ENCODE results near the gene ORMDL3.
A peak's percentile ranks its signal among the peaks of the same experiment; 100 is the strongest.
"Not testable (repeated sequence)": the region's sequence is repeated elsewhere in the genome, so short reads cannot be mapped to it uniquely, and the experiment has no call there.

The ORMDL3 gene

DNA sequence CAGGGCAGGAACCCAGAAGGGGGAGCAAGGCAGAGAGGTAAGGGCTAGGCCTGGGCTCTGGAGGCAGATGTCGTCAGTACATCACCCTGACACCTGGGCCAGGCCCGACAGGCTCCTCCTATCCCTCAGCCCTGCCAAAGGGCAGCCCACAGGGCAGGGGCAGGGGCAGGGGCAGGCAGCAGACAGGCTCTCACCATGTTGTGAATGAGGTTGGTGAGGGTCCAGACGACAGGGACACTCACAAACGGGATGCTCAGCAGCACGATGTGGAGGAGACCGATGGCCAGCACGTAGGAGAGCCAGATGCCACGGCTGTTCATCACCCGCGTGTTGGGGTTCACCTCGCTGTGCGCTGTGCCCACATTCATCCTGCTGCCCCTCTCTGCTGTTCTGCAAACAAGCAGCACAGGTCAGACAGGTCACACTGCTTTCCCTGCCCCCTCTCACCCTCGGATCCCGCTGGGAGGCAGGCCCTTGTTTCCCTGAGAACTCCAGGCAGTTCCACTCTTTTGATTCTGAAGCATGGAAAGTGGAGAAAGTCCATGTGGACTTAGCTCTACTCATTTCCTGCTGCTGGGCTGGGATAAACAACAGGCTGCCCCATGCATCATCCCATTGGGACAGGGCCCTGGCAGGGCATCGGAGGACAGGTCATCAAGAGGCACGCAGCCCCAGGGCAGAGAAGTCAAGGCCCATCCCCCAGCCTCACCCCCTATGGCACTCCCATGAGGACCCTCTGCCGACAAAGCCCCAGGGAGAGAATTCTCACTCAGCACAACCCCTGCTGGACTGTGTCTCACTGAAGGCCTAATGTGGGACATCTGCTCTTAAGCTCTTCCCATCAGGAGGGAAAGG lies 3.3 kb downstream of the ORMDL3 start:
- DNase-seq: no peak

DNA sequence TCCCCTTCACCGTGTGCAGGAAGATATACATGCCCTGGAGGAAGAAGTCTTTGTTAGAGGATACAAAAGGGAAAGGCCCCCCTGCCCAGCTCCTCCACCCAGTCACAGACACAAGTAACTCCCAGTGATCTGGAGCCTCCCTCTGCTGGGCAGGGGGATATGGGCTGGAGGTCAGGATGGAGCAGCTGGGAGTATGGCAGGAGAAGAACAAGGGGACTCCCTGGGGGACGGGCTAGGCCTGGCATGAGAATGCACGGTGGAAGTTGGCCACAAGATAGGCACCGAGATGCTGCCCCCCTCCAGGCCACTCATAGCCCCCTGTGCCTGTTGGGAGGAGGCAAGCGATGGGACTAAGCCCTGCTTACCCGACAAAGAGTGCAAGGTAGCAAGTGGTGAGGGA lies 4.2 kb downstream of the ORMDL3 start:
- no peak for DNase-seq

DNA sequence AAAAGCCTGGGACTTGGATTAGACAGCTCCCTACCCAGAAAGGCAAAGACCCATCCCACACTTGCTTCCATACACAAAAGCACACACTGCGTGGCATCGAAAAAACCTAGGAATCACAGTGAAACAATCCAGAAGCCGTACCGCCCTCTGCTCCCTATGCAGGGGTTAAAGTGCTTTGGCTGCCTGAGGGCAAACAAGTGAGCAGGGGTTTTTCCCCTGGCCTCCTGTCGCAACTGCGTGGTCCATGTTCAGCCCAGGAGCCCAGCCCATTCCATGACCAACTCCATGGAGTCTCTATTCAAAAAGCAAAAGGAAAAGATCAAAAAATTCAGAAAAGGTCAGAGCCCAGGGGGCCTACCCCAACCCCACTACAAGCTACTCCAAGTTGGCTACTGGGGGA lies 5.4 kb downstream of the ORMDL3 start:
- no peak for DNase-seq

DNA sequence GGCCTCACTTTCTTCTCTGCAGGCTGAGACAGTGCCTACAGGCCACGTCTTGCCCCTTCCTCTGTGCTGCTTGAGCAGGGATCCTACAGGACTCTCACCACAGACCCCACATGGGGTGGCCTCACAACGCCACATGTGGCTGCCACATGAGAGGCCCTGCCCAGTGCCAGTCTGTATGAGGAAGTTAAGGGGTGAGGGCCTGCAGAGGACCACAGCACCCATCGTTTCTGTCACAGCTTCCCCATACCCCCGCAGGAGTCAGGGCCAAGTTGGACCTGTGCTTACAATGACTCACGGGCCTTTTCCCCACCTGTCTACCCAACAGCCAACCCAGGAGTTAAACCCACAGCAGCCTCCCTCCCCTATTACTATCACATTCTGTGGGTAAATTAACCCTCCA lies 6.1 kb downstream of the ORMDL3 start:
- DNase-seq: no peak

DNA sequence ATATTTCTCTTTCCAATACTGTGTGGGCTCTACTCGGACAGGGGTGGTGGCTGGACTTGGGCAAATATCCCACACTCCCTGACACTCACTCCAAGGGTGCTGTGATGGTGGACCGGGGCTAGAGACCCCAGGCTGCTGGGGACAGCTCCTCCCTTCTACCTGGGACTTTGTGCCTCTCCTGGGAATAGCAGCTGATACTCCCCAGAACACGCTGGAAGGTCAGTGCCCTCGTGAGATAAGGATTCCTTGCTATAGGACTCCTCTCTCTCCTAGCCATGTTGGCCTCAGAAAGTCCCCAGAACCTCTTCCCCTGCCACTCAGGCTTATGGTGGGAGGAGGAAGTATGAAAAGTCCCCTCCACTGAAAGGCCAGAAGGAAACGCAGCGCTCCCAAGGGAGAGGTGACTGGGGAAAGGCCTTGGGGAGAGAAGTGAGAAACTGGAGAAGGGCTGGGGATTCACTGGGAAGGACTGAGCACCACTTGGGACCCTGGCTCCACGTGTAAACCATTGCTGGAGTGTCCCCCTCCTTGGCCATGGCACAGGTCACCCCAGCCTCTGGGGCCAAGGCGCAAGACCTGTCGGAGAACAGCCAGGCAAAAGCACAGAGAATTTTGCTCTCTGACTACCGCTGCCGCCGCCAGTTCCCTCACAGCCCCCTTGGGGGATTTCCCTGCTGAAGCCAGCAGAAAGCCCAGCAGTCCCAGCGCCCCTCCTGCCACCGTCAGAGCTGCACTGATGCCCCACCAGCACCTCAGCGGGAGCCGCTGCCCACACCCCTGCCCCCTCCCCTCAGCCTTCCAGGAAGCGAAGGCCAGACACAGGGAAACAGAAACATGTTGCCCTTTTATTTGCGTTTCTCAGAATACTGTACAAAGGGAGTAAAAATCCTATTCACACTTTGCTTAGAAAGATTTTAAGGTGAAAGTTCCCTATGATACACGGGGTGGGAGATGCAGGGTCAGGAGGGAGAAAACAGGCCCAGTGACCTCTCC lies 6.9 kb downstream of the ORMDL3 start:
- DNase-seq: no peak

DNA sequence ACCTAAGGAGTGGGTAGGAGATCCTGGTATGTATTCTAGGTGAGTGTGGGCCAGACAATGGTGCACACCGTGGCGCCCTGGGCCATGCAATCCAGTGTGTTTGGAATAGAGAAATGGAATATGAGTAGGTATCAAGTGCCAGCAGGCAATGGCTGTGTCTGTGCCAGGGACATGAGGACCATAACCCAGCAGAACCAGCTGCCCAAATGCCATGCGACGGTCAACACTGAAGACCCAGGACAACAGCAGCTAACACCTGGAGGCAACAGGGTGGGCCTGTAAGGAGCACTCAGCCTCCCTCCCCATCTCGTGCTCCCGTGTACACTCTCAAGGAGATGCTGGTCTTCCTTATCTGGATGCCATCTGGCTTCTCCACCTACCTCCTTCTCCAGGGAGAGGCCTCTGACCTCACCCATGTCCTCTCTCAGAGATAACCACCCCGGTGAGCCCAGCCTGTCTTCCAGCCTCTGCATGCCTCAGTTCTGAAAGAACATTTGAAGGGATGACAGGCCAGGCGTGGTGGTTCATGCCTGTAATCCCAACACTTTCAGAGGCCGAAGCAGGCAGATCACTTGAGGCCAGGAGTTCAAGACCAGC lies 8.2 kb downstream of the ORMDL3 start:
- DNase-seq: no peak

DNA sequence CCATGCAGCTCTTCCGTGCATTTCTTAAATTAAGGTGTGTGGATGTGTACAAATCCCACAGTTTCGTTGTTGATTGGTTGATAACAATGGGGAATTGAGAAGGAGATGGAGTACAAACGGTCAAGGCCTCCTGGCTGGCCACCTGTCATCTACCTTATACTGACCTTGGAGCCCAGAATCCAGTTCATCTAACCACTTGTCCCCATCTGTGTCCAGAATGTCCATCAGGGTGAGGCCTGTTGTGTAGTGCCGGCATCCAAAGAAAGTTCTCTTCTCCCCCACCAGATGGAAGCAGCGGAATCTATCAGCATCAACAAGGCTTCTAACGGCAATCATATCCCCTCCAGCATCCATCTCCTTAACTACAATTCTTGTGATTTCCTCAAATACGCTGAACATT lies 10.5 kb downstream of the ORMDL3 start:
- DNase-seq: no peak

DNA sequence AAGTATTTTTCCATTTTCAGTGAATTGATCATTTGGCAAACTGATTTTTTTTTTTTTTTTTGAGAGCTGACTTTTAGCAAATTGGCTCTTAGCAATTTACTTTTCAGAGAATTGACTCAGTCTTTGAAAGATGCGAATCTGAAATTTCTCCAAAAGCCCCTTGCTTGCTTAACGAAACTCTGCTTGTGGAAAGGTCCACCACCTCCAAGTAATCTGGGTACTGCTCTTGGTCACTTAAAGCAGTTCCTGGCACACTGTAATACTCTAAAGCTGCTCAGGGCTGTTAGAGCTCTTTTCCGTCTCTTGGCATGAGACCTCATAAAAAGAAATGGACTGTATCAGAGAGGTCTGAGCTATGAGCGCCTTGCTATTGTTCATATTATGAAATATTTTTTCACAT lies 11.8 kb downstream of the ORMDL3 start:
- DNase-seq: no peak

DNA sequence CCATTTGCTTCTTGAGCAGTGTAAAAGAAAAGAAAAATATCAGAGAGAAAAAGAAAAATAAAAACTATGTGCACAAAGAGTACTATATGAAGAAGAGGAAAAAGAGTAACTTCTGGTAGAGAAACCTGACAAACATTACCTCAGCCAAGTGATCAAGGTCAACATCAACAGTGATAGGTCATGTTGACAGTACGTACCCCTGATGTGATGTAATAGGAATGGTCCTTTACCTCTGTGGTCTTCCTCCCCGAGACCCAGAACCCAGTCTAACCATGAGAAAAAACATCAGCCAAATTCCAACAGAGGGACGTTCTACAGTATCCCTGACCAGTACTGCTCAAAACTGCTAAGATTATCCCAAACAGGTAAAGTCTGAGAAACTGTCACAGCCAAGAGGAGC lies 13.4 kb downstream of the ORMDL3 start:
- no peak for DNase-seq

DNA sequence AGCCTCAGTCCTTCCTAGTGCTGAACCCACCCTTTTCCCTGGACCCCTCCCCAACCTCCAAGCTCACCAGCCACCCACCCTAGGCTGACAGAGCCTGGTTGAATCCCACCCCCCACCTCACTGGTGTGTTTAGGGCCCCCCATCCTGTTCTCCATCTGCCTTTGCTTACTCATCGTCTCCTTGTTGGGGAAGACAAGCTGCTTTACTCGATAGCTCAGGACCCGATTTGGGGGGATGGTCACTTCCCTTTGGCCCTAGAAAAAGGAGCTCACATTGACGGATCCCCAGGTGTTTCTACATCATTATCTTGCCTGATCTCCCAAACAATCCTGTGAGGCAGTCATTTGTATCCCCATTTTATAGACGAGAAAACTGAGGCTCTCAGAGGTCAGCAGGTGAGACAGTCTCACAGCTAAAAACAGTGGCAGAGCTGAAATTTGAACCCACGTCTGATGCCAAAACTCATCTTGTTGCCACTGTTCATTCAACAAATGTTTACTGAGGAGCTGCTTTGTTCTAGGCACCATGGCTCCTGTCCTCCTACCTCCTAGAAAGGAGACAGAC lies 18.5 kb downstream of the ORMDL3 start:
- no peak for DNase-seq

DNA sequence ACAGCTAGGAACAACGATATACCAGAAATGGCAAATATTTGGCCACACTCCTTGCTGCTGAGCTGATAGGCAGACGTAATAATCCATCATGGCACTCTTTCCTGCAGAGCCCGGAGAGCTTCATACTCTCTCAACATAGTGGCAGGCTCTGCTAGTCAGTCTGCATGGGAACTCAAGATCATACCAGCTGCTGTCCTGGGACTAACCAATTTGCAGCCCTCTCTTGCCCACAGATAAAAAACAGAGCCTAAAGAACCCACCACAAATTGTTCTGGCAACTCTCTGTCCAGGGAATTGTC lies 22.5 kb downstream of the ORMDL3 start:
- DNase-seq: no peak

DNA sequence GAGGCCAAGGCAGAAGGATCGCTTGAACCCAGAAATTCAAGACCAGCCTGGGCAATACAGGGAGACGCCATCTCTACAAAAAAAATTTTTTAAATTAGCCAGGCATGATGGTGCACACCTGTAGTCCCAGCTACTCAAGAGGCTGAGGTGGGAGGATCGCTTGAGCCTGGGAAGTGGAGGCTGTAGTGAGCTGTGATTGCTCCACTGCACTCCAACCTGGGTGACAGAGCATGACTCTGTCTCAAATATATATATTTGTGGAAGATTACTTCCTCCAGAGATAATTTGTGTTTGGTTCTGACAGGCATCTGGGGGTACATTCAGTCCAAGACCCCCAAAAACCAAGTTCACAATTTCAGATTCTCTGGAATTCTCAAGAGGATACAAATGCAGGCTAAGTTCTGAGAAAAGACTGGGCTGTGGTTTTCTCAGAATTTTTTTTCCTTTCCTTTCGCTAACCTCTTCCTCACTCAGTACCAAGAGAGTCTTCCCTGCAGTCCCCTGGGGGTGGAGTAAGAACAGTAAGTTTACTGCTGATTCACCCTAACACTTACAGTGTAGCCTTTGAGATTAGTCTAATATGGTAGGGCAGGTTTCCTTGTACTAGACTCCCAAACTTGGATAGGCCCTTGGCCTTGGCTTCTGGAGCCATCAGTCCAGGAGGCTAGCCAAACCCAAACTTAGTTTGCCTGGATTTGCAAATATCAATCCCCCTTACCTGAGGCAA lies 24.1 kb downstream of the ORMDL3 start:
- DNase-seq: peak; percentile 64 to 65

DNA sequence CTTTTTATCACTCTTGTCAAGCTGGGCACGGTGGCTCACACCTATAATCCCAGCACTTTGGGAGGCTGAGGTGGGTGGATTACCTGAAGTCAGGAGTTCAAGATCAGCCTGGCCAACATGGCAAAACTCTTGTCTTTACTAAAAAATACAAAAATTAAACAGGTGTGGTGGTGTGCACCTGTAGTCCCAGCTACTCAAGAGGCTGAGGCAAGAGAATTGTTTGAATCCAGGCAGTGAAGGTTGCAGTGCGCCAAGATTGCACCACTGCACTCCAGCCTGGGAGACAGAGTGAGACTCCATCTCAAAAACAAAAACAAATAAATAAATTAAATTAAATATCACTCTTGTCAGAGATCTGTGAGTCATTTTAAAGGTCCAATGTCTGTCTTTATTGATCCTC lies 25.4 kb downstream of the ORMDL3 start:
- not testable (repeated sequence) for DNase-seq

DNA sequence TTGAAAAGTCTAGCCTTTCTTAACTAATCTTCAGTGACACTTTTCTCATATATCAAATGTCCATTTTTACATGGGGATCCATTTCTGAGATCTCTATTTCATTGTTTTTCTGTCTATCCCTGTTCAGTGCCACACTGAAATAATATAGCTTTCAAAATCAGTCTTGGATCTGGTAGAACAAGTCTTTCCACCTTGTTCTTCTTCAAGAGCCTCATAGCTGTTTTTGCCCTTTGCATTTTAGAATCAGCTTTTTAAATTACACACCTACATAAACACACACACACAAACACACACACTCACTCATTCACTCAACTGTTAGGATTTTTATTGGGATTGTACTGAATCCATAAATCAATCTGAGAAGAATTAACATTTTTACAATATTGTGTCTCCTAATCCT lies 28.2 kb downstream of the ORMDL3 start:
- DNase-seq: no peak

DNA sequence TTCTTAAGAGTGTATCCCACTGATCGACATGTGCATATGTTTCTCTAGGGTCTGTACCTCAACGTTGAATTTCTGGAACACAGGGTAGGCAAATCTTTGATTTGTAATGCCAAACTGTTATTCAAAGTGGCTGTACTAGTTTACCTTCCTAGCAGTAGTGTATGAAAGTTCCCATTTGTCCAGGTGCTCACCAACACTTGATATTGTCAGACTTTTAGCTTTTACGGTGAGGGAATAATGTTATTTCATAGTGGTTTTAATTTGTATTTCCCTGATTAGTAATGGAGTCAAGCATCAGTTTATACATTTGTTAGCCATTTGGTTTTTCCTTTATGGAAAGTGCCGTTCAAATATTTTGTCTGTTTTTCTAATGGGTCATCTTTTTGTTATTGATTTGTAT lies 29.3 kb downstream of the ORMDL3 start:
- DNase-seq: no peak

DNA sequence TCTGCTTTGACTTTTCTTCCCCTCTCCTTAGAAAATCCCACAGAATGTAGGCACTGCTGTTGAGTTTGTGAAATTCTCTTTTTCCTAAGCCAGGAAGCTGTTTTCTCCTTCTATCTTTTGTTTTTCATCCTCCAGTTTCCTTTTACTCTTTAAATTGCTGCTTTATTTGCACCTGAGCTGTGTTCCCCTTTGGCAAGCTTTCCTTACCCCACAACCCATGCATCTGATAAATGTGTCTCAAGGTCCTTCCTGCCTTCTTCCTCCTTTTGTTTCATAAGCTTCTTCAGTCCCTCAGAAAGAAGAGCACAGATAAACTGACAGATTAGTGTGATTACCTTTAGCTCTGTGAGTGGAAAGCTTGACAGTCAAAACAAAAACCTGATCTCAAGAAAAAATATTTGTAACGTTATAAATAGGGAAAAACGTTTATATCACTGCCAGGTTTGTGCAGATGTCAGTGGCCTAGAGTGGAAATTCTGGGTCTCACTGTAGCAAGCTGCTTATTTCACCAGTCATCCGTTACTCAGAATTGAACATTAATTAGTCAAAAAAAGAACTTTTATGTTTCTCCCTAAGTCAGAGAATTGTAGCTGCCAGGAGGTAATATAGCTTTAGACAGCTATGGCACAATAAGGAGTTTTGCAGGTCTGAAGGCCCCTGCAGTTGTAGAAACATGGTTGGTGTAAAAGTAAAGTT lies 32.6 kb downstream of the ORMDL3 start:
- DNase-seq: peak in 1 of 2 experiments; percentile 9

DNA sequence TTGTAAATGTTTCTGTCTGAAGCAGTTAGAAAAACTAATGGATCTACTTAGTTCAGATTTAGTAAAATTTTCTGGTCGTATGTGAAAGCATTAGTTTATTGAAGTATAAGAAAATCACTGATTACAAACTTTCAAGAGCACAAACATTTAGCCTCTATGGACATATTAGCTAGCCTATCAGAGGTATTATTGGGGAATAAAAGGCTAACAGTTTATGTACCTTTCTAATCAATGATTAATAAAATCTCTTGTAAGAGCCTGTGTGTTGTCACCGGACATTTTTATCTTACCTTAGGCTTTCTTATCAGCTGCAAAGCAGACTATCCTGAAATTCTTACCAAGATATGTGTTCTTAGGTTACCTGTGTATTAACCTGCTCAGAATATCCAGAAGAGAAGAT lies 38.2 kb downstream of the ORMDL3 start:
- DNase-seq: no peak

DNA sequence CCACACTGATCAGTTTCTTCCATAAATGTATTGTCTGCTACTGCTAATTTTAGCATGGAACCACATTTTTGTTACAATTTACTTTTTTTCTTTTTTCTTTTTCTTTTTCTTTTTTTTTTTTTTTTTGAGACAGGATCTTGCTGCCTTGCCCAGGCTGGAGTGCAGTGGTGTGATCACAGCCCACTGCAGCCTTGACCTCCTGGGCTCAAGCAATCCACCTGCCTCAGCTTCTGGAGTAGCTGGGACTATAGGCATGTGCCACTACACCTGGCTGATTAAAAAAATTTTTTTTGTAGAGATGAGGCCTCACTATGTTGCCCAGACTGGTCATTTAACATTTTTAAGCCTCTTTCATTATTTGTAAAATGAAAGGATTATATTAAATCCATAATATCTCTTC lies 40.3 kb downstream of the ORMDL3 start:
- DNase-seq: no peak

DNA sequence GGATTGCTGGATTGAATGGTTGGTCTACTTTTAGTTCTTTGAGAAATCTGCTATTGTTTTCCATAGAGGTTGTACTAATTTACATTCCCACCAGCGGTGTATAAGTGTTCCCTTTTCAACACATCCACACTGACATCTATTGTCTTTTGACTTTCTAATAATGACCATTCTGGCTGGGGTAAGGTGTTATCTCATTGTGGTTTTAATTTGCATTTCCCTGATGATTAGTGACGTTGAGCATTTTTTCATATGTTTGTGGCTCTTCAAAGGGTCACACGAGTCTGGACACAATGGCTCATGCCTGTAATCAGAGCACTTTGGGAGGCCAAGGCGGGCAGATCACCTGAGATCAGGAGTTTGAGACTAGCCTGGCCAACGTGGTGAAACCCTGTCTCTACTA lies 41.3 kb downstream of the ORMDL3 start:
- DNase-seq: not testable (repeated sequence)

DNA sequence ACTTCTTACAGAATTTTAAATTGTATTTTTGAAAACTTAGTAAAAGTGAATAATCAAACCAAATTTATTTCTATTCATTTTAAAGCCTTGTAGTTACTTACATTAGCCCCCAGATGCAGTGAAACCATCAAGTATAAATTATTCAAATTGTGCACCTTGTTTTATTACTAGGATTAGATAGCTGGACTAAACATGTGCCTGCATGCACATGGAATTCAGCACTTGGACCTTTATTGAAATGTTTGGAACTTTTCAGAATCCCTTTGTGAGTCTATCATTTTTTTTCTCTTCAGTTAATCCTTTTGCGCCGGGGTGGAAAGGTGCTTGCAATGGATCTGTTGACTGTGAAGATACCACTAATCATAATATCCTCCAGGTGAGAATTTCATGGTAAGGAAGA lies 54.6 kb downstream of the ORMDL3 start:
- DNase-seq: peak; percentile 19 to 33

DNA sequence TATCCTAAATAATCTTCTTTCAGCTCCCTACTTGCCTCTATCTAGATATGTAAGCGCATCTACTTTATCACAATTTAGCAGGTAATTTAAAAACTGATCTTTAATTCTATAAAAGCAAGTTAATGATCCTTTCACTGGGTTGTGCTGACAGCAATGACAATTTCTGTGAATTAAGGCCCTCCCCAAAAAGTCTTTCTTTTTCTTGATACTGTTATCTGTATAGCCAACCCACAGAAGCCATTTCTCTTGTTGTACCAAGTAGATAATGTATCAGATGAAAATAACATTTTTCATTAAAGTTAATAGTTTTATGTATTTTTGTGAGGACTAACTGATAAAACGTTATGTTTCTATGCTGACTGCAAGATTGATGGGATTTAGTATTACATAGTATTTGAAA lies 55.6 kb downstream of the ORMDL3 start:
- no peak for DNase-seq

Measured in AML-193 (cell line).